Heart right ventricle (tissue), 16 donors: ENCODE measurements around the gene CCDC192. TPM values are rescaled to one million over a fixed set of nuclear protein-coding genes. Genes with fewer than 3 reads are reported as not detected.
A peak's percentile ranks its signal among the peaks of the same experiment; 100 is the strongest.

Experiments
- ATAC-seq, 8 donors: fragments of 200-7000 bp; cut with Tn5 transposase; one replicate each; pipeline ENCODE4 v1.9.1; 2020; ENCODE audit warnings: mild to moderate bottlenecking in 8 of 8, moderate library complexity in 8 of 8, moderate number of reproducible peaks in 1 of 8
- DNase-seq, 2 donors: peaks; one replicate each; pipeline ENCODE4 v3.0.0-alpha.2; 2020
- H3K27ac ChIP-seq, 10 donors: fragments of 200-600 bp; sonication (generic) in 2 of 10; one replicate each; pipeline versions ENCODE4 v1.5.0 to v1.8.0; 2020 to 2022; ENCODE audit warnings: mild to moderate bottlenecking in 3 of 10
- H3K27me3 ChIP-seq, 7 donors: fragments of 200-600 bp; one replicate each; pipeline ENCODE4 v1.8.0; 2021 to 2022; ENCODE audit warnings: mild to moderate bottlenecking in 2 of 7
- H3K36me3 ChIP-seq, 9 donors: fragments of 200-600 bp; sonication (generic) in 1 of 9; one replicate each; pipeline versions ENCODE4 v1.5.0 to v1.8.0; 2020 to 2022; ENCODE audit warnings: mild to moderate bottlenecking in 2 of 9
- H3K4me1 ChIP-seq, 9 donors: fragments of 200-600 bp; sonication (generic) in 1 of 9; one replicate each; pipeline versions ENCODE4 v1.5.0 to v1.8.0; 2020 to 2022; ENCODE audit warnings: mild to moderate bottlenecking in 4 of 9
- H3K4me3 ChIP-seq, 10 donors: fragments of 200-600 bp; sonication (generic) in 2 of 10; one replicate each; pipeline versions ENCODE4 v1.5.0 to v1.8.0; 2020 to 2022; ENCODE audit warnings: mild to moderate bottlenecking in 7 of 10, moderate library complexity in 2 of 10
- H3K9me3 ChIP-seq, 11 donors: fragments of 200-600 bp in 10 of 11; sonication (generic) in 2 of 11; one replicate each; pipeline versions ENCODE4 v1.5.0 to v1.8.0; 2013 to 2022; ENCODE audit warnings: mild to moderate bottlenecking in 2 of 11, control low read depth in 1 of 11, moderate library complexity in 1 of 11
- WGBS, 2 donors: extraction: QIAGEN DNeasy Blood & Tissue Kit; methylation state at CpG; one replicate each; pipeline ENCODE4 v1.1.7; 2013; ENCODE audit warnings: inconsistent platforms in 1 of 2; 5-methylcytosine and 5-hydroxymethylcytosine counted together
- intact Hi-C, 10 donors: fragments of 100-400 bp; cut with DNase I; formaldehyde crosslinking; loops; one replicate each; pipeline versions ENCODE4 v1.11.1 to v1.14.2; 2022
- polyA plus RNA-seq, 2 donors: library from polyadenylated mRNA; stranded (reverse); fragments of 200-250 nt; gene quantifications; one replicate each; pipeline ENCODE4 v1.2.3, GENCODE V29; 2013
- total RNA-seq, 10 donors: library from RNA; stranded (reverse); fragmentation: NEBNext Ultra II Directional in 3 of 10; extraction: Animal tissue kit (Norgen Biotek cat#: 25700) in 3 of 10; gene quantifications; one replicate each; pipeline versions ENCODE4 v1.2.1 to v1.2.4, GENCODE V29; 2021 to 2023
- TF ChIP-seq, protein P1 (sequence below), 9 donors: fragments of 200-600 bp; sonication (generic) in 2 of 9; IDR thresholded peaks; one replicate each; pipeline versions ENCODE4 v1.5.0 to v1.8.0; 2021 to 2022; ENCODE audit warnings: antibody characterized with exemption in 9 of 9, mild to moderate bottlenecking in 5 of 9, moderate library complexity in 1 of 9
- donor health status: Arrhythmogenic right ventricular cardiomyopathy.
- donor health status: ischemic (EF 13 %, LVEDD 7.1; RV severe dilation, severe dysfunction).
- donor health status: healthy with polysubstance abuse.
- donor health status: DM: no; HTN: yes; CAD: no.
- donor health status: DM: no; HTN: no; CAD: no.
- donor health status: ischemic (EF 25% LVEDD 6.9; RV normal size, moderate dysfunction).
- donor health status: ischemic (EF 25% LVEDD 5.7; RV mildly dilated, moderate dysfunction).
- donor health status: healthy.
- donor health status: DM: yes; HTN: yes; CAD: no.
- donor health status: Ischemic cardiomyopathy.
- donor health status: ischemic (EF 35%, LVEDD 5.7; RV mildly dilated, moderate dysfunction).
- donor health status: nonischemic (EF 11% LVEDD 7.7; RV severe dilation, severe dysfunction).
- donor health status: DM: yes; HTN: yes; CAD: no.
- donor health status: PGD.
- donor health status: ischemic (EF 29% LVEDD 5.4; RV normal size, mild dysfunction).
- donor health status: nonischemic (EF 23%, LVEDD 6.1; RV moderate dilation, normal function).

CCDC192 gene
- total and polyA plus RNA-seq, 12 donors: 0.13 to 0.76 (median 0.33) TPM; not detected in 8

GRCh38 chr5:127665641-127666040 is 37.5 kb upstream of the CCDC192 start:
- Histone ChIP-seq H3K27ac (peak overlapping the region in 1 of 10 donors; percentile 4), H3K36me3 (no peaks in the 10 kb centered on the region), H3K4me1 (peaks cover 0 to 17% (median 2%) of the 10 kb centered on the region in 9 donors), H3K4me3 (no peak overlapping the region), H3K27me3 (no peaks in the 10 kb centered on the region), H3K9me3 (no peaks in the 10 kb centered on the region)
- DNase-seq: no peak
- intact Hi-C loops: no loop called here
- TF ChIP-seq, protein P1, sequence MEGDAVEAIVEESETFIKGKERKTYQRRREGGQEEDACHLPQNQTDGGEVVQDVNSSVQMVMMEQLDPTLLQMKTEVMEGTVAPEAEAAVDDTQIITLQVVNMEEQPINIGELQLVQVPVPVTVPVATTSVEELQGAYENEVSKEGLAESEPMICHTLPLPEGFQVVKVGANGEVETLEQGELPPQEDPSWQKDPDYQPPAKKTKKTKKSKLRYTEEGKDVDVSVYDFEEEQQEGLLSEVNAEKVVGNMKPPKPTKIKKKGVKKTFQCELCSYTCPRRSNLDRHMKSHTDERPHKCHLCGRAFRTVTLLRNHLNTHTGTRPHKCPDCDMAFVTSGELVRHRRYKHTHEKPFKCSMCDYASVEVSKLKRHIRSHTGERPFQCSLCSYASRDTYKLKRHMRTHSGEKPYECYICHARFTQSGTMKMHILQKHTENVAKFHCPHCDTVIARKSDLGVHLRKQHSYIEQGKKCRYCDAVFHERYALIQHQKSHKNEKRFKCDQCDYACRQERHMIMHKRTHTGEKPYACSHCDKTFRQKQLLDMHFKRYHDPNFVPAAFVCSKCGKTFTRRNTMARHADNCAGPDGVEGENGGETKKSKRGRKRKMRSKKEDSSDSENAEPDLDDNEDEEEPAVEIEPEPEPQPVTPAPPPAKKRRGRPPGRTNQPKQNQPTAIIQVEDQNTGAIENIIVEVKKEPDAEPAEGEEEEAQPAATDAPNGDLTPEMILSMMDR (IDR thresholded peaks at IDR 0.05): no peak
- no peak for ATAC-seq

DNA sequence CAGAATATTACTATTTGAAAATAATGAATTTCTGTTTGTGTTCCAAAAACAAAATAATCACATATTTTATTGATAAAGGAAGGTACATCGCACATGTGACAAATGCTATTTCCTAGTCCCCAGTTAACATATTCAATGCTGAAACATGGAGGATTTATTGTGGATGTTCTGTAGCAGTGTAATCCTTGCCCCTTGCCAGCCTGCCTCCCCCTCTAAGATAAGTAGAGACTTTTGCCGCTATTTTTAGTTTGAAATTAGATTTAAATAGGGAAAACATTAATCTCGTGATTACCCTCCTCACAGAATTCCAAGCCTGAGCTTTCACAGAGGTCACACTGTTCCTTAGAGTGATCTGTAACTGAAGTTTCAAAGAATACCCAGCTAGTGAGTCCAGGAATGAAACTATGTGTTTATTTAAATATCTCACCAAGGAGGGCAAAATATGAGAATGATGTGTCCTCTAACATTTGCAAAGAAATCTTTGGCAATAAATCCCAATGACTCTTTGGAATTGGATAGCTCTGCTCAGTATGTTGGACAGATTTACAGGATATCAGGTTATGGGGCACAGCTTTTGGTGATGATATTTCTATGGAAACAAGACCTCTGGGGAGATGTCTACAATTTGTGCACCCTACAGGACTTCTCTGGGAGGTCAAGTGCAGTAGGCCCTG is 37.0 kb upstream of the CCDC192 start:
- no peak for ATAC-seq
- Histone ChIP-seq H3K4me3 (no peak overlapping the region), H3K4me1 (peaks cover 0 to 15% (median 0%) of the 10 kb centered on the region in 9 donors), H3K27me3 (no peaks in the 10 kb centered on the region), H3K36me3 (no peaks in the 10 kb centered on the region), H3K9me3 (no peaks in the 10 kb centered on the region), H3K27ac (peak overlapping the region in 2 of 10 donors; percentile 4 to 23)
- intact Hi-C loops: no loop called here
- TF ChIP-seq, protein P1 (IDR thresholded peaks at IDR 0.05): no peak
- DNase-seq: no peak
- WGBS, 2 donors: 47 to 55% methylated on average over 3 of the region's 3 CpGs

DNA sequence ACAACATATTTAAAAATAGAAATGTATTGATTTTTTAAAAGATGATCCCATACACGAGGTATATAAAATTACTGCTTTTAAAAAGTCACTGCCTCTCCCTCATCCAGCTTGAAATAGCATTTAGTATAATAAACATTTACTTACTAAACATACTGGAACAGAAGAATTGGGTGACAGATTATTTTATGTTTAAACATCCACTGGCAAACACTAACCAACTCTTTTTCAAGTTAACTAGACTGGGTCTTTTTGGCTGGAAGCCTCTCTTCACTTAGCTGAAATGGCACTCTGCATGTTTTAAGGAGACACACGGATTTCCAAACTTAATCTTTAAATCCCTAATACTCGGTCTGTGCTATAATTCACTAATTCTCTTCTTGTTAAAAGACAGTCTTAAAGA is 35.3 kb upstream of the CCDC192 start:
- Histone ChIP-seq H3K4me1 (peaks cover 0 to 12% (median 0%) of the 10 kb centered on the region in 9 donors), H3K9me3 (no peaks in the 10 kb centered on the region), H3K27me3 (no peaks in the 10 kb centered on the region), H3K27ac (no peak overlapping the region), H3K36me3 (no peaks in the 10 kb centered on the region), H3K4me3 (no peak overlapping the region)
- intact Hi-C loops: no loop called here
- 75 to 81% methylated on average over 3 of the region's 3 CpGs for WGBS, 2 donors
- TF ChIP-seq, protein P1 (IDR thresholded peaks at IDR 0.05): no peak
- no peak for DNase-seq
- no peak for ATAC-seq

DNA sequence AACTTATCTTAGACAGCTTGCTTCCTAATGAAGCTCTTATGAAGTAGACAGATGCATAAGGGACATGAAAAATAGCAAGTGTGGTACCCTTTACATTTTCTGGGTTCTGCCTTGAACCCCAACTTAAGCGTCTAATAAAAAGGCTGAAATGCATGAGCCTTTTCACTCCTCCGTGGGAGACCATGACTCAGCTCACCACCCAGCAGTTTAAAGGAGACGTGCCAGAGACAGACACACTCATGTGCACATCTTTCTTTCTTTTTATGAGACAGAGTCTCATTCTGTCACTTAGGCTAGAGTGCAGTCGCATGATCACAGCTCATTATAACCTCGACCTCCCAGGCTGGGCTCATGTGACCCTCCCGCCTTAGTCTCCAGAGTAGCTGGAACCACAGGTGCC is 32.0 kb upstream of the CCDC192 start:
- Histone ChIP-seq H3K27me3 (no peaks in the 10 kb centered on the region), H3K9me3 (no peaks in the 10 kb centered on the region), H3K4me1 (peaks cover 0 to 3% (median 0%) of the 10 kb centered on the region in 9 donors), H3K4me3 (no peak overlapping the region), H3K36me3 (no peaks in the 10 kb centered on the region), H3K27ac (no peak overlapping the region)
- 89 to 92% methylated on average over 6 of the region's 6 CpGs for WGBS, 2 donors
- intact Hi-C loops: no loop called here
- no peak for DNase-seq
- TF ChIP-seq, protein P1 (IDR thresholded peaks at IDR 0.05): no peak
- no peak for ATAC-seq
